Measurements from ENCODE around the gene GPR65. TPM values are rescaled to one million over a fixed set of nuclear protein-coding genes. Genes with fewer than 3 reads are reported as not detected.
A peak's percentile ranks its signal among the peaks of the same experiment; 100 is the strongest.

GPR65 gene
- total and polyA plus RNA-seq, 8 donors: 0.54 to 11.1 (median 0.76) TPM

DNA sequence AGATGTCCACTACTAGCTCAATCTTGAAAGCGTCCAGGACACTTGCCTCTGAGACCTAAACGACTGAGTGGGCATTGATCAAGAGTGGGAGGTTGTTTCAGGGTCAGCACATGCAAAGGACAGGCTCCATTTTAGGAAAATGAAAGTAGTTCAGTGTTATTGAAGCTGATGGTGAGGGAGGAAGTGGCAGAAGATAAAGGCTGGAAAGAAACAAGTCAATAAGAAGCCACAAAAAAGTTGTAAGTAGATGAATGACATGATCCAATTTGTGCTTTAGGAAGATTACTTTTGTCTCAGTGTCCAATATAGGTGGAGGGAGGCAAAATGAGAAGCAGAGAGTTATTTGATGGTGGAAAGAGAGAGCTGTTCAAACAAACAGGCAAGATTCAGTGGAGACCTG is 22.0 kb downstream of the GPR65 start:
- H3K27ac ChIP-seq: no peak overlapping the region
- intact Hi-C loops (cut with DNase I): no loop called here
- DNase-seq: no peak
- TF ChIP-seq, protein P1, sequence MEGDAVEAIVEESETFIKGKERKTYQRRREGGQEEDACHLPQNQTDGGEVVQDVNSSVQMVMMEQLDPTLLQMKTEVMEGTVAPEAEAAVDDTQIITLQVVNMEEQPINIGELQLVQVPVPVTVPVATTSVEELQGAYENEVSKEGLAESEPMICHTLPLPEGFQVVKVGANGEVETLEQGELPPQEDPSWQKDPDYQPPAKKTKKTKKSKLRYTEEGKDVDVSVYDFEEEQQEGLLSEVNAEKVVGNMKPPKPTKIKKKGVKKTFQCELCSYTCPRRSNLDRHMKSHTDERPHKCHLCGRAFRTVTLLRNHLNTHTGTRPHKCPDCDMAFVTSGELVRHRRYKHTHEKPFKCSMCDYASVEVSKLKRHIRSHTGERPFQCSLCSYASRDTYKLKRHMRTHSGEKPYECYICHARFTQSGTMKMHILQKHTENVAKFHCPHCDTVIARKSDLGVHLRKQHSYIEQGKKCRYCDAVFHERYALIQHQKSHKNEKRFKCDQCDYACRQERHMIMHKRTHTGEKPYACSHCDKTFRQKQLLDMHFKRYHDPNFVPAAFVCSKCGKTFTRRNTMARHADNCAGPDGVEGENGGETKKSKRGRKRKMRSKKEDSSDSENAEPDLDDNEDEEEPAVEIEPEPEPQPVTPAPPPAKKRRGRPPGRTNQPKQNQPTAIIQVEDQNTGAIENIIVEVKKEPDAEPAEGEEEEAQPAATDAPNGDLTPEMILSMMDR (IDR thresholded peaks at IDR 0.05): no peak
- H3K4me1 ChIP-seq: peaks cover 0 to 18% of the 10 kb centered on the region in 2 donors
- H3K36me3 ChIP-seq: no peaks in the 10 kb centered on the region
- H3K4me3 ChIP-seq: no peak overlapping the region
- no peaks in the 10 kb centered on the region for H3K9me3 ChIP-seq
- ATAC-seq: no peak
- H3K27me3 ChIP-seq: no peaks in the 10 kb centered on the region

DNA sequence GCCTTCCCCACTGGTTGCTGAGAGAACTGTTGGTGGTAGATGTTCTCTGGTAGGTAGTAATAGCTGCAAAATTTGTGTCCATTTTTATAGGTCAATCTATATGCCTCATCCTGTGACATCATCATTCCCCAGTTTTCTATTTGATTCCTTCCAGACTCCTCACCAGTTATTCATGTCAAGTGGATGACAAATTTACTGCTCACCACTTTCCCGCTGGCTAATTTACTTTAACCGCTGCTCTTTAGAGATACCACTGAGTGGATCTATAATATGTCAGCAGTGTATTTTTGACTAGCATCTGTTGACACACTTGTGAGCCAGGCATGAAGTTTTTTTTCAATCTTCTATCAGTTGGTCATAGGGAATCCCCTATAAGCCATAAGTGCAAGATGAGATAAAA is 24.6 kb downstream of the GPR65 start:
- TF ChIP-seq, protein P1 (IDR thresholded peaks at IDR 0.05): no peak
- Histone ChIP-seq H3K4me1 (peaks cover 0 to 11% of the 10 kb centered on the region in 2 donors), H3K27ac (no peak overlapping the region), H3K36me3 (no peaks in the 10 kb centered on the region), H3K4me3 (no peak overlapping the region), H3K27me3 (no peaks in the 10 kb centered on the region), H3K9me3 (no peaks in the 10 kb centered on the region)
- DNase-seq (no peak), ATAC-seq (no peak)
- intact Hi-C loops (cut with DNase I): no loop called here

DNA sequence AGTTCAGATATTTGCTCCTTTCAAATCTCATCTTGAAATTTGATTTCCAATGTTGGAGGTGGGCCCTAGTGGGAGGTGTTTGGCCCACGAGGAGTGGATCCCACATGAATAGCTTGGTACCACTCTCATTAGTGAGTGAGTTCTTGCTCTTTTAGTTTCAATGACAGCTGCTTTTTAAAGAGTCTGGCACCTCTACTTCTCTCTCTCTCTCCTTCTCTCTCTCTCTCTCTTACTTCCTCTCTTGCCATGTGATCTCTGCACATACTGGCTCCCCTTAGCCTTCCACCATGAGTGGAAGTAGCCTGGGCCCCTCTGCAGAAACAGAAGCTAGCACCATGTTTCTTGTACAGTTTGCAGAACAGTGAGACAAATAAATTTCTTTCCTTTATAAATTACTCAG is 25.1 kb downstream of the GPR65 start:
- DNase-seq: no peak
- peak overlapping the region in 1 of 2 donors; percentile 5 for H3K27ac ChIP-seq
- H3K27me3 ChIP-seq: no peaks in the 10 kb centered on the region
- TF ChIP-seq, protein P1 (IDR thresholded peaks at IDR 0.05): no peak
- H3K4me1 ChIP-seq: peaks cover 0 to 11% of the 10 kb centered on the region in 2 donors
- peak; percentile 35 for ATAC-seq
- intact Hi-C loops (cut with DNase I): no loop called here
- H3K36me3 ChIP-seq: no peaks in the 10 kb centered on the region
- H3K4me3 ChIP-seq: no peak overlapping the region
- no peaks in the 10 kb centered on the region for H3K9me3 ChIP-seq

DNA sequence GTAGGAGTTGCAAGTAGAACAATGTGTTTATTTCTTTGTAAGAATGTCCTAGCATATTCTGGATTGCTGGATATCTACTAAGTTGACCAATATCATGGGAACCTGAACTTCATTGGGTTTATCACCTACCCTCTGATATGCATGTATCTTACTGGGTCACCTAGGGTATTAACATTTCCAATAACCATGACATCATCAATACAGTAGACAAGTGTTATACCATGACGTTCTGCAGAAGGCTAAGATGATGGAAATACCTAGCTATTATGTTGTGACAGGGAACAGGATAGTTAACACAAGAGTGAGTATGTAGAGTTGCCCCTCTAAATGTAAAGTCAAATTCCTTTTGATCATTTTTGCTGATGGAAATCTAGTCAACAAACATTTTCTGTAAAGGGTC is 26.0 kb downstream of the GPR65 start:
- H3K4me3 ChIP-seq: no peak overlapping the region
- ATAC-seq (no peak), DNase-seq (no peak)
- peaks cover 0 to 11% of the 10 kb centered on the region in 2 donors for H3K4me1 ChIP-seq
- no peaks in the 10 kb centered on the region for H3K27me3 ChIP-seq
- TF ChIP-seq, protein P1 (IDR thresholded peaks at IDR 0.05): no peak
- H3K36me3 ChIP-seq: no peaks in the 10 kb centered on the region
- intact Hi-C loops (cut with DNase I): no loop called here
- no peaks in the 10 kb centered on the region for H3K9me3 ChIP-seq
- H3K27ac ChIP-seq: peak overlapping the region in 1 of 2 donors; percentile 5

DNA sequence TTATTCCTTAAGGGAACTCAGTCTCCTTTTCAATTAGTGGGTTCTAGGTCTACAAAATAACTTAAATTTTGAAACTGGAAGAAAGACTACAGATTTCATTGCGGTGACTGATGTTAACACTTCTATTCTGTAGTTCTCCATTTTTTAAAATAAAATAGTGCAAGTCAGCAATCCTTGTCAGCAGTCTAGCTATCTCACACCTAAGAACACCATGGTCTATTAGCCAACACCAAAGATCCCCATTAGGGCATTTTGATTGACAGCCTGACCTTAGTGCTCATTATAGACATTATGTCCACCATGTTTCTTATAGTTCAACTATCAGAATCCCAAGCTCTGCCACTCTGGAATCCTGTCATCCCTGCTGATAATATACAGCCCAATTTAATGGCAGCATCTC is 27.4 kb downstream of the GPR65 start:
- no peaks in the 10 kb centered on the region for H3K9me3 ChIP-seq
- H3K4me3 ChIP-seq: no peak overlapping the region
- TF ChIP-seq, protein P1 (IDR thresholded peaks at IDR 0.05): no peak
- no peak overlapping the region for H3K27ac ChIP-seq
- ATAC-seq (no peak), DNase-seq (no peak)
- peaks cover 0 to 11% of the 10 kb centered on the region in 2 donors for H3K4me1 ChIP-seq
- intact Hi-C loops (cut with DNase I): no loop called here
- no peaks in the 10 kb centered on the region for H3K36me3 ChIP-seq
- no peaks in the 10 kb centered on the region for H3K27me3 ChIP-seq
